RKO (cell line): Measurements from ENCODE around the gene UCHL3.

Experiments used
- DNase-seq: peaks from one replicate; pipeline ENCODE4 v3.0.0-alpha.2; 2016; ENCODE audit warnings: low spot score

UCHL3 gene

GRCh38 chr13:75550159-75550567 is 572 bp downstream of the UCHL3 start:
- DNase-seq: peak; percentile 89

- no peak for DNase-seq
Observed at GRCh38 chr13:75554464-75554863, 4.9 kb downstream of the UCHL3 start.

GRCh38 chr13:75554981-75555380 is 5.4 kb downstream of the UCHL3 start:
- DNase-seq: peak; percentile 71

- no peak for DNase-seq
Observed at GRCh38 chr13:75555836-75556235, 6.2 kb downstream of the UCHL3 start.

- DNase-seq: no peak
Observed at GRCh38 chr13:75556961-75557360, 7.4 kb downstream of the UCHL3 start.

- no peak for DNase-seq
Observed at GRCh38 chr13:75558145-75558840, 8.7 kb downstream of the UCHL3 start.

GRCh38 chr13:75566658-75567057 is 17.1 kb downstream of the UCHL3 start:
- DNase-seq: peak; percentile 63

- DNase-seq: no peak
Observed at GRCh38 chr13:75569576-75569975, 20.0 kb downstream of the UCHL3 start.

- DNase-seq: no peak
Observed at GRCh38 chr13:75579529-75579928, 29.9 kb downstream of the UCHL3 start.

- DNase-seq: no peak
Observed at GRCh38 chr13:75581874-75582640, 32.5 kb downstream of the UCHL3 start.

- no peak for DNase-seq
Observed at GRCh38 chr13:75583091-75583490, 33.5 kb downstream of the UCHL3 start.

GRCh38 chr13:75585153-75585552 is 35.6 kb downstream of the UCHL3 start:
- DNase-seq: no peak

- DNase-seq: no peak
Observed at GRCh38 chr13:75587679-75588078, 38.1 kb downstream of the UCHL3 start.

- no peak for DNase-seq
Observed at GRCh38 chr13:75596657-75597182, 47.1 kb downstream of the UCHL3 start.

- DNase-seq: no peak
Observed at GRCh38 chr13:75600371-75600770, 50.8 kb downstream of the UCHL3 start.

- DNase-seq: no peak
Observed at GRCh38 chr13:75603038-75603437, 53.4 kb downstream of the UCHL3 start.

GRCh38 chr13:75607447-75607846 is 57.9 kb downstream of the UCHL3 start:
- DNase-seq: no peak

- DNase-seq: no peak
Observed at GRCh38 chr13:75610466-75610865, 60.9 kb downstream of the UCHL3 start.

GRCh38 chr13:75612354-75612753 is 62.8 kb downstream of the UCHL3 start:
- no peak for DNase-seq

- no peak for DNase-seq
Observed at GRCh38 chr13:75617230-75617629, 67.6 kb downstream of the UCHL3 start.

- no peak for DNase-seq
Observed at GRCh38 chr13:75618308-75618707, 68.7 kb downstream of the UCHL3 start.

GRCh38 chr13:75620020-75620419 is 70.4 kb downstream of the UCHL3 start:
- no peak for DNase-seq

GRCh38 chr13:75621147-75621546 is 71.6 kb downstream of the UCHL3 start:
- DNase-seq: no peak
